HG03064 (cell line): ENCODE data around the gene HOXB6.

ENCODE experiments used
- ATAC-seq: cut with Tn5 transposase; IDR thresholded peaks from one replicate; pipeline ENCODE4 v1.9.1; 2021; ENCODE audit warnings: low read depth; ENCODE audit not compliant: unreplicated experiment

Gene HOXB6

GRCh38 chr17:48596735-48597527 is 7.9 kb downstream of the HOXB6 start:
- no peak for ATAC-seq

DNA sequence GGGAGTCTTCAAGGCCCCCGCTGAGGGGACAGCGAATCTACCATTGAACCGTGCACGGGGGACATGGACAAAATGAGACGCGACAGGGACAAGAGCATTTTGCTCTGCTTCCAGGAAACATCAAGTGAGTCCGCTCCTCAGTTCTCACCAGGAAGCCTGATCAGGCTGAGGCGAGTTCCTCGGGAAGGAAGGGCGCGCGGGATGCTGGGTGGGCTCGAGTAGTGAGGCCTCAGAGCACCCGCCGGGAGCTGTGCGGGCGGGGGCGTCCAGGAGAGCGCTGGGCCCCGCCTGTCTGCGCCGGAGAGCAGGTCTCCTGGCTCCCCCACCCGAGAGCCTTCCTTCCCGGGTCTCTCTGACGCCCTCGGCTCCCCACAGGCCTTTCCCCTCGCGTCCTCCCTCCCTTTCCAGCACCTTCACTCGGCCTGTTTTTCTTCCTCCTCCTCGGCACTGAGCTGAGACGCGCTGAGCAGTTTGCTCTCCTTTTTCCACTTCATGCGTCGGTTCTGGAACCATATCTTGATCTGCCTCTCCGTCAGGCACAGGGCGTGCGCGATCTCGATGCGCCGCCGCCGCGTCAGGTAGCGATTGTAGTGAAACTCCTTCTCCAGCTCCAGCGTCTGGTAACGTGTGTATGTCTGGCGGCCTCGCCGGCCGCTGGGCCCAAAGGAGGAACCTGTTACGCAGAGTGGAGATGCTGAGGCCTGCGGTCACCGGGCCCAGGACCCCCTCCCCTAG is 8.6 kb downstream of the HOXB6 start:
- ATAC-seq: no peak

- ATAC-seq: no peak
These were observed 9.3 kb downstream of the HOXB6 start for GRCh38 chr17:48595278-48595999.

DNA sequence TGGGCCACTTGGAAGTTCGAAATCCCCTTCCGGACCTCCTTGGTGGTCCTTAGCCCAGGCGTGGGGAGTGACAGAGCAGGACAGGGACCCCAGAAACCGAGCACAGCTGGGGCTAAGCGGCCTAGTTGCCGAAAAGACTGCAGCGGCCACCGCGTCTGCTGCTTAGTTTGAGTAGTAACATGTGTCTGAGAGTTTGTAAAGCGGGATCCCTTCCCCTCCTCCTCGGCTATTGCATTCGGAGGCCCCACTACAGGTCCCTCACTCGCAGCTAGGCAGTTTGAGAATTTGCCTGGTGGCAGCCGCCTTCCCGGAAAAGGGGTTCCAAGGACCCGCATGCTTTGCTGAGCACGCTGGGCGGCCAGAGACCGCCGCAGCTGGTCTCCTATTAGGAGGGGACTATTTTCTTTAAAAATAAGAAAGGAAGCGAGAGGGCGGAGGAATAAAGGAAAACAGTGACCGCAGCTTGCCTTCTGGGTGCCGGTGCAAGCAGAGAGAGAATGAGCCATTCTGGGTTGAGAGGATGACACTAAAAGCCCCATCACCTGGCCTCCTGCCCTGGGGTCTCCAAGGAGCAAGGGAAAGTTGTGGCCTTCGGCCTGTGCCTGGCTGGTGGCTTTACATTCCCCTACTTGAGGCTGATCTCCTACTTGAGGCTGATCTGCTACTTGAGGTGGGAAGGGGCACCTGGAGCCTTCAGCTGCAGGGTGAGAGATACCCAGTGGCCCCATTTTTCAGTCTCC is 10.1 kb downstream of the HOXB6 start:
- no peak for ATAC-seq

DNA sequence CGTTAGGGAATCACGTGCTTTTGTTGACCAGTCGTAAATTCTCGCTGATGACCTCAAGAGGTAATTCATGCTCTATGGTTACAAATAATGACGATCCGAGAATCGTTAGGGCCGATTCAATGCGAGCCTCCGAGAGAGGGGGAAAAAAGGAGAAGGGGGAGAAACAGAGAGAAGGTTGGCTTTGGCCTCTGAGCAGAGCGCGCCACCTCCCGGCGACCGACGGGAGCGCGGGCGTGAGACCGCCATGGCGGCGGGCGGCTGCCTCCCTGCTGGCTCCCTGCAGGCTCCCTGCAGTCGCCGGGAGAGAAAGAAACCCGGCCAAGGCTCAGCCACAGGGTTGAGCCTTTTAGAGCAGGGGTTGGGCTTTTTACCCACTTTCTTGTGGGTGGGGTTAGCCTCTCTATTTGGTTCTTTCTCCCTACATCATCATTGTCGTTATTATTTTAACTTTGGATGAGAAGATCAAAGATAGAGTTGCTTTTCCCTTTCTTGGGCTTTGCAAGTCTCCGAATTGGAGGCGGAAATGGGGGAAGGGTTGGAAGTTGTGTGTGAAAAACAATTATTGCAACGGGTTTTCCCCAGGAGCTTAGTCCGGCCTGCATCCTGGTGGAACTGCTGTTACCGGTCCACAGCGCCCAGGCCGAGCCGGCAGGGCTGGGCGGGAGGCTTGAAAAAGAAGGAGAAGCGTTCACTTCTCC is 10.8 kb downstream of the HOXB6 start:
- ATAC-seq: no peak

DNA sequence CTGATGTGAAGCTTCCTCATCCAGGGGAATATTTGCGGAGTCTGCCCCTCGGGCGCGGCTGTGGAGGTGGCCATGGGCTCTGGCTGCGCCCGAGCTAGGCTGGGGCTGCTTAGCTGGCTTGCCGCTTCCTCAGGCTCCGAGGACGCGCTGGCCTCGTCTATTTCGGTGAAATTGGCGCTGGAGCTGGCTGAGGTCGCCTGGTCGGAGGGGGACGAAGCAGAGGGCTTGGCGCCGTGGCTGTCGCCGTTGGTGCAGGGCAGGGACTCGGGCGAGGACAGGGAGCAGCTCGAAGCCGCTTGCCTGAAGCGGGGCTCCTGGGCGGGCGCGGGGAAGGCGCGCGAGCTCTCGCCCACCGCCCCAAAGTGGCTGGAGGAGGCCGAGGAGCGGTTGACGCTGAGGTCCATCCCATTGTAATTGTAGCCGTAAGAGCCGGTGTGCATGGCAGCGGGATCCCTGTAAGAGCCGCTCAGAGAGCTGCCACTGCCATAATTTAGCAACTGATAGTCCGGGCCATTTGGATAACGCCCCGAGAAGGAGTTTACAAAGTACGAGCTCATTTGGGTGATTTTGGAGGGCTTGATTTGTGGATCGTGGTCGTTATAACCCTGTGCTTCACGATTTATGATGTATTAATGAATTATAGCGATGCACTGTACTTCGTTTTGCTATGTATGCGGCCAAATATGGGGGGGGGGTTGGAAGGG is 11.5 kb downstream of the HOXB6 start, which contains the start of gene HOXB5:
HOXB5 (minus strand) TSS at position 654 of the 704 bp plus-strand sequence; CDS start at position 557, 97 bp downstream.
- ATAC-seq: no peak

- ATAC-seq: no peak
These were observed 12.2 kb downstream of the HOXB6 start for GRCh38 chr17:48592577-48592976.

GRCh38 chr17:48592057-48592514 is 12.7 kb downstream of the HOXB6 start:
- no peak for ATAC-seq

GRCh38 chr17:48591255-48592056 is 13.3 kb downstream of the HOXB6 start:
- no peak for ATAC-seq

- no peak for ATAC-seq
These were observed 14.1 kb downstream of the HOXB6 start for GRCh38 chr17:48590607-48591161.

- ATAC-seq: no peak
These were observed 14.8 kb downstream of the HOXB6 start, which contains the start of gene HOXB3 for GRCh38 chr17:48589831-48590606. Gene HOXB3 (minus strand): TSS chr17:48590241. CDS start chr17:48552474, 37,767 bp downstream.

DNA sequence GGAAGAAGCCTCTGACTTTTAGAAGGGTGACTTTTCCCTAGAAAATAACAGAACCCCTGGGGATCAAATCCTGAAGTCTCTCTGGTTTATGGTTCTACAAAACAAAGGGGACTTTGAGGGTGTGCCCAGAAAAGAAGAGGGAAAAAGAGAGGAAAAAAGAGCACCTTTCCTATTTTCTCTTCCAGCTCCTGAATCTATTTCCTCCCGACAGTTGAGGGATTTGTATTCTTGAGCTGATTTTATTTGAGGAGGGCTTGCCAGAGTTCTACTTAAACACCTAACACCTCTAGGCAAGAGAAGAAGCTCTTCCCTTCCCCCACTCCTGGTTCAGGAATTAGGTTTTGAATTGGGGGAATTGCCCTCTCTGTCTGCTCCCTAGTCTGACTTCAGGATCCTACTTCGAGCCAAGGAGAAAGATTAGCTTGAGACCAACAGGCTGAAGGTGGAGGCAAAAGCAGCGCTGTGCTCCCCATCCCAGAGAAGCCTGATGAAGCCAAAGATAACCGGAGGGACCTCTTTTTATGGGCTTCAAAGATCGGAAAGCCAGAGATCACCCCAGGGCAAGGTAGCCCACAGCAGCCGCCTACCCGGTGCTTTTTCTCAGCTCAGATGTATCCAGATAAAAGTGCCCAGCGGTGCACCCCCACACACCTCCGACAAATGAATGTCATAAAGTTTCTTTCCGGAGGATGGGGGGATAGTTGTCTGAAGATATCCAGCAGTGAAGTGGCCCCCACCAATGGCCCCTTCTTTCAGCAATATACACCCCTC is 15.5 kb downstream of the HOXB6 start:
- no peak for ATAC-seq

DNA sequence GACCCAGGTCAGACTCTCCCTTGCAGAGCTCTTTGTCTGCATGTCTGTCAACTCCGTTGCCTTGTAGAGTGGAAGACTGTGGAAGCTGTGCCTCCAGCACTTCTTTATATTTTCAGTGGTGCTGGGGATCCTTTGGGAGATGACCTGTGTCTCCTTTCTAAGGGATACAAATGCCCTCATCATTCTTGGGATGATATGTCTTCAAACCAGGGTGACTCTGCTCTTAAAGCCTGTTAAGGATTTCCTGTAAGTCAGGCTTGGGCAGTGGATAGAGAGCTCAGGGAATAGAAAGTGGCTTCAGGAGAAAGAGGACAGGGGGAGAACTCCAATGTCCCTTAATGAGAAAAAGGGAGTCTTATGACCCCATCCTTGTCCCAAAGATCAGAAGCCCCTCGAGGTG is 16.3 kb downstream of the HOXB6 start:
- ATAC-seq: no peak

GRCh38 chr17:48588074-48588415 is 16.7 kb downstream of the HOXB6 start:
- ATAC-seq: no peak

- ATAC-seq: no peak
These were observed 17.3 kb downstream of the HOXB6 start for GRCh38 chr17:48587276-48588073.
